Measurements from ENCODE around the gene CDHR4. TPM values are rescaled to one million over a fixed set of nuclear protein-coding genes. Genes with fewer than 3 reads are reported as not detected.

Gene CDHR4
- total RNA-seq, 2 donors from 2014 or later = 0.20 TPM; not detected in 1

- H3K9me3 ChIP-seq = no peaks in the 10 kb centered on the region
- peak overlapping the region; percentile 93 to 97 for H3K27ac ChIP-seq
- peaks cover 0 to 45% of the 10 kb centered on the region in 2 donors for H3K4me1 ChIP-seq
- DNase-seq (ENCODE audit: low spot score) = peak; percentile 61
- H3K36me3 ChIP-seq = peaks cover 14% of the 10 kb centered on the region
- H3K4me3 ChIP-seq = peak overlapping the region in 1 of 2 donors; percentile 13
- no peak for TF ChIP-seq CTCF (IDR thresholded peaks at IDR 0.05)
- no peaks in the 10 kb centered on the region for H3K27me3 ChIP-seq
These were observed 6.4 kb upstream of the CDHR4 start for GRCh38 chr3:49805897-49806701.

- peak; percentile 88 for DNase-seq (ENCODE audit: low spot score)
- peak overlapping the region; percentile 93 to 97 for H3K27ac ChIP-seq
- no peak for TF ChIP-seq CTCF (IDR thresholded peaks at IDR 0.05)
- H3K4me3 ChIP-seq = peak overlapping the region in 1 of 2 donors; percentile 87
- H3K36me3 ChIP-seq = peaks cover 12% of the 10 kb centered on the region
- H3K27me3 ChIP-seq = no peaks in the 10 kb centered on the region
- H3K4me1 ChIP-seq = peaks cover 0 to 45% of the 10 kb centered on the region in 2 donors
- no peaks in the 10 kb centered on the region for H3K9me3 ChIP-seq
These were observed 5.7 kb upstream of the CDHR4 start for GRCh38 chr3:49805367-49805782.

- no peak for TF ChIP-seq CTCF (IDR thresholded peaks at IDR 0.05)
- Histone ChIP-seq H3K9me3 (no peaks in the 10 kb centered on the region), H3K27ac (peak overlapping the region; percentile 93 to 97), H3K27me3 (no peaks in the 10 kb centered on the region), H3K4me3 (peak overlapping the region; percentile 82 to 87), H3K36me3 (peaks cover 2% of the 10 kb centered on the region), H3K4me1 (peaks cover 0 to 52% of the 10 kb centered on the region in 2 donors)
- no peak for DNase-seq (ENCODE audit: low spot score)
These were observed 4.7 kb upstream of the CDHR4 start for GRCh38 chr3:49804141-49805041.

- peak; percentile 62 for DNase-seq (ENCODE audit: low spot score)
- Histone ChIP-seq H3K36me3 (no peaks in the 10 kb centered on the region), H3K4me1 (peaks cover 0 to 52% of the 10 kb centered on the region in 2 donors), H3K9me3 (no peaks in the 10 kb centered on the region), H3K27ac (peak overlapping the region; percentile 93 to 97), H3K4me3 (peak overlapping the region; percentile 82 to 87), H3K27me3 (no peaks in the 10 kb centered on the region)
- TF ChIP-seq CTCF (IDR thresholded peaks at IDR 0.05) = peak in 1 of 2 donors; percentile 12
These were observed 3.9 kb upstream of the CDHR4 start for GRCh38 chr3:49803465-49804140.

GRCh38 chr3:49802719-49803464 lies 3.2 kb upstream of the CDHR4 start, which contains the start of gene INKA1:
Gene INKA1 (plus strand): TSS chr3:49803261. CDS start chr3:49803393, 132 bp downstream.
- Histone ChIP-seq H3K27me3 (no peaks in the 10 kb centered on the region), H3K9me3 (no peaks in the 10 kb centered on the region), H3K27ac (peak within 1 kb of the TSS; percentile 93 to 97), H3K4me1 (peaks cover 0 to 52% of the 10 kb centered on the region in 2 donors), H3K36me3 (no peaks in the 10 kb centered on the region), H3K4me3 (peak within 1 kb of the TSS; percentile 82 to 87)
- DNase-seq (ENCODE audit: low spot score) = peak; percentile 94
- TF ChIP-seq CTCF (IDR thresholded peaks at IDR 0.05) = peak in 1 of 2 donors; percentile 93

All from right atrium auricular region (tissue), 2 donors.